ENCODE measurements around the gene GPS1. TPM values are rescaled to one million over a fixed set of nuclear protein-coding genes. Genes with fewer than 3 reads are reported as not detected.

The GPS1 gene
- total and polyA plus RNA-seq, 9 of the 15 experiments (the other 6 are each of a cell fraction or from before 2014, with no cell fraction given), result 3.1 to 167 (median 69.9) TPM

DNA sequence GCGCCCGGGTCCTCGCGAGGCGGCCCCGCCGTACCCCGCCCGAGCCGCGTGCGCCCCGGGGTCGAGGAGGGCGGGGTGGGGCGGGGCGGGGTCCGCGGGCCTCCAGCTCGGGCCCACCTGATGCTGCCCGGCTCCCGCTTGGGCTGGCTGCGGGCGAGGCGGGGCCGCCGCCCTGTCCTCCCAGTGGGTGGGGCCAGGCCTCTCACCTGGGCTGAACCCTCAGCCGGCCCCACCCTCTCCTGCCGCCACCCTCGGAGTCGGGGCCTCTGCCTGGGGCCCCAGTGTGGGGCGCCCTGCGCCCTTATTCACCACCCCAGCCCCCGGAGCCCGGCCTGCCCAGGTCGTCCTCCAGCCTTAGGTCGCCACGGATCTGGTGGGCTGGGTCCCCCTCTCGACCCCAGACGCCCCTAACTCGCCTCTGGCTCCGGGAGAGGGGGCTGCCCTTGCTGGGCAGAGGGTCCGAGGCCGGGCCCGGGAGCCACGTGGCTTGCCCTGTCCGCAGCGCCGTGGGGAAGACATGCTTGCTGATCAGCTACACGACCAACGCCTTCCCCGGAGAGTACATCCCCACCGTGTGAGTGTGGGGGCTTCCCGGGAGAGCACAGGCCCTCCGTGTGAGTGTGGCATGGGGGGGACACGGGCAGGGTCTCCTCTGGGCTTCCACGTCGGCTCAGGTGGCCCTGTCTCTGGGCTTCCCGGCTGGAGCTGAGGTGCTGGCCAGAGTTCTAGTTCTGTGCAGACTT lies 19.6 kb upstream of the GPS1 start (continued):
- TF ChIP-seq PCBP1 (IDR thresholded peaks at IDR 0.05; ENCODE audit: low read depth, low read length, poor library complexity, severe bottlenecking) (peak; percentile 53), FOSL1 (tag; conservative IDR thresholded peaks at IDR 0.05) (no peak), JUND (IDR thresholded peaks at IDR 0.05; ENCODE audit: borderline replicate concordance, low read depth, low read length) (no peak), JUND (tag; IDR thresholded peaks at IDR 0.05; ENCODE audit: borderline replicate concordance, low read depth, low read length) (no peak), TEAD4 (IDR thresholded peaks at IDR 0.05; ENCODE audit: low read length) (no peak), TEAD4 (CRISPR knock-in tag; IDR thresholded peaks at IDR 0.05; ENCODE audit: borderline replicate concordance) (no peak), POLR2AphosphoS5 (IDR thresholded peaks at IDR 0.05; ENCODE audit: control insufficient read depth, insufficient read depth, low read depth, low read length) (peak; percentile 26; the same call in 1 of the 2 replicates), ZNF589 (CRISPR knock-in tag; IDR thresholded peaks at IDR 0.05; ENCODE audit: low read depth) (no peak), CBX3 (IDR thresholded peaks at IDR 0.05; ENCODE audit: borderline replicate concordance in 1 of 2, low read length in 2 of 2) (no peak), ZNF57 (CRISPR knock-in tag; IDR thresholded peaks at IDR 0.05) (no peak), ZNF282 (CRISPR knock-in tag; IDR thresholded peaks at IDR 0.05) (no peak), NFRKB (IDR thresholded peaks at IDR 0.05; ENCODE audit: low read depth) (no peak), PTRF (tag; IDR thresholded peaks at IDR 0.05) (no peak), CAMTA2 (CRISPR knock-in tag; conservative IDR thresholded peaks at IDR 0.05) (no peak), HMGN3 (IDR thresholded peaks at IDR 0.05; ENCODE audit: borderline replicate concordance, extremely low read depth, insufficient read length, low read depth, low read length) (peak; percentile 90), OTX1 (CRISPR knock-in tag; IDR thresholded peaks at IDR 0.05) (no peak), DMBX1 (CRISPR knock-in tag; IDR thresholded peaks at IDR 0.05; ENCODE audit: borderline replicate concordance) (no peak), RAD51 (IDR thresholded peaks at IDR 0.05; ENCODE audit: borderline replicate concordance, low read depth) (peak; percentile 36; the same call in 1 of the 2 replicates), HNRNPUL1 (IDR thresholded peaks at IDR 0.05; ENCODE audit: low read length) (no peak), ZNF121 (CRISPR knock-in tag; conservative IDR thresholded peaks at IDR 0.05) (no peak), CCNT2 (IDR thresholded peaks at IDR 0.05; ENCODE audit: borderline replicate concordance, extremely low read depth, insufficient read length, low read depth, low read length) (no peak), PHB (CRISPR knock-in tag; IDR thresholded peaks at IDR 0.05) (no peak)
- TF ChIP-seq, protein P1, sequence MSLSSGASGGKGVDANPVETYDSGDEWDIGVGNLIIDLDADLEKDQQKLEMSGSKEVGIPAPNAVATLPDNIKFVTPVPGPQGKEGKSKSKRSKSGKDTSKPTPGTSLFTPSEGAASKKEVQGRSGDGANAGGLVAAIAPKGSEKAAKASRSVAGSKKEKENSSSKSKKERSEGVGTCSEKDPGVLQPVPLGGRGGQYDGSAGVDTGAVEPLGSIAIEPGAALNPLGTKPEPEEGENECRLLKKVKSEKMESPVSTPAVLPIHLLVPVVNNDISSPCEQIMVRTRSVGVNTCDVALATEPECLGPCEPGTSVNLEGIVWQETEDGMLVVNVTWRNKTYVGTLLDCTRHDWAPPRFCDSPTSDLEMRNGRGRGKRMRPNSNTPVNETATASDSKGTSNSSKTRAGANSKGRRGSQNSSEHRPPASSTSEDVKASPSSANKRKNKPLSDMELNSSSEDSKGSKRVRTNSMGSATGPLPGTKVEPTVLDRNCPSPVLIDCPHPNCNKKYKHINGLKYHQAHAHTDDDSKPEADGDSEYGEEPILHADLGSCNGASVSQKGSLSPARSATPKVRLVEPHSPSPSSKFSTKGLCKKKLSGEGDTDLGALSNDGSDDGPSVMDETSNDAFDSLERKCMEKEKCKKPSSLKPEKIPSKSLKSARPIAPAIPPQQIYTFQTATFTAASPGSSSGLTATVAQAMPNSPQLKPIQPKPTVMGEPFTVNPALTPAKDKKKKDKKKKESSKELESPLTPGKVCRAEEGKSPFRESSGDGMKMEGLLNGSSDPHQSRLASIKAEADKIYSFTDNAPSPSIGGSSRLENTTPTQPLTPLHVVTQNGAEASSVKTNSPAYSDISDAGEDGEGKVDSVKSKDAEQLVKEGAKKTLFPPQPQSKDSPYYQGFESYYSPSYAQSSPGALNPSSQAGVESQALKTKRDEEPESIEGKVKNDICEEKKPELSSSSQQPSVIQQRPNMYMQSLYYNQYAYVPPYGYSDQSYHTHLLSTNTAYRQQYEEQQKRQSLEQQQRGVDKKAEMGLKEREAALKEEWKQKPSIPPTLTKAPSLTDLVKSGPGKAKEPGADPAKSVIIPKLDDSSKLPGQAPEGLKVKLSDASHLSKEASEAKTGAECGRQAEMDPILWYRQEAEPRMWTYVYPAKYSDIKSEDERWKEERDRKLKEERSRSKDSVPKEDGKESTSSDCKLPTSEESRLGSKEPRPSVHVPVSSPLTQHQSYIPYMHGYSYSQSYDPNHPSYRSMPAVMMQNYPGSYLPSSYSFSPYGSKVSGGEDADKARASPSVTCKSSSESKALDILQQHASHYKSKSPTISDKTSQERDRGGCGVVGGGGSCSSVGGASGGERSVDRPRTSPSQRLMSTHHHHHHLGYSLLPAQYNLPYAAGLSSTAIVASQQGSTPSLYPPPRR (CRISPR knock-in tag; IDR thresholded peaks at IDR 0.05; ENCODE audit: borderline replicate concordance), result no peak

All from K562 (cell line).